HEK293 (cell line): ENCODE results near the gene ZFHX3.

Experiments
- CTCF ChIA-PET: fragments of 350-600 bp; formaldehyde crosslinking; extraction: SDS; loops from one replicate; lab custom pipeline; 2021; ENCODE audit warnings: antibody characterized with exemption; lab: Yijun Ruan, JAX
- POLR2A ChIA-PET: fragments of 300-600 bp; formaldehyde crosslinking; extraction: SDS; loops from one replicate; lab custom pipeline; 2020; ENCODE audit warnings: antibody characterized with exemption, inconsistent platforms; lab: Yijun Ruan, JAX
- H3K27ac ChIP-seq: fragments of 200-500 bp; sonication (Bioruptor generic); 2 replicates; pipeline ENCODE4 v1.5.1; 2014; ENCODE audit warnings: low read depth, low read length, control low read depth, inconsistent platforms; ENCODE audit errors: extremely low read depth
- H3K36me3 ChIP-seq, 2 experiments: fragments of 200-500 bp in 1 of 2; sonication (Bioruptor generic) in 1 of 2; 1 replicate in 1 of 2; 2 replicates in 1 of 2; pipeline ENCODE4 v1.5.1; 2014 to 2017; ENCODE audit warnings: inconsistent platforms in 2 of 2, low read length in 2 of 2; ENCODE audit not compliant: control insufficient read depth in 2 of 2, insufficient read depth in 1 of 2
- H3K4me1 ChIP-seq: fragments of 200-500 bp; sonication (Bioruptor generic); 2 replicates; pipeline ENCODE4 v1.5.1; 2014; ENCODE audit warnings: mild to moderate bottlenecking, low read length, inconsistent platforms; ENCODE audit not compliant: control insufficient read depth, insufficient read depth
- H3K4me3 ChIP-seq: 2 replicates; pipeline ENCODE4 v1.5.1; 2011; ENCODE audit warnings: low read depth, mild to moderate bottlenecking, control low read depth, low read length, moderate library complexity
- H3K9me3 ChIP-seq: fragments of 200-500 bp; sonication (Bioruptor generic); 2 replicates; pipeline ENCODE4 v1.5.1; 2014; ENCODE audit warnings: low read depth, low read length, inconsistent platforms; ENCODE audit not compliant: control insufficient read depth, insufficient read depth
- FEZF1 ChIP-seq: fragments of 450-650 bp; formaldehyde crosslinking; IDR thresholded peaks from 2 replicates; pipeline ENCODE4 v1.5.1; 2016; ENCODE audit warnings: missing biosample characterization, missing genetic modification characterization
- GFI1B ChIP-seq: fragments of 450-650 bp; formaldehyde crosslinking; IDR thresholded peaks from 2 replicates; pipeline ENCODE4 v1.5.1; 2016; ENCODE audit warnings: missing biosample characterization, missing genetic modification characterization
- GLIS2 ChIP-seq: fragments of 450-650 bp; formaldehyde crosslinking; IDR thresholded peaks from 2 replicates; pipeline ENCODE4 v1.5.1; 2016; ENCODE audit warnings: missing biosample characterization, missing genetic modification characterization
- OSR2 ChIP-seq: fragments of 450-650 bp; formaldehyde crosslinking; IDR thresholded peaks from 2 replicates; pipeline ENCODE4 v1.5.1; 2016; ENCODE audit warnings: missing biosample characterization, missing genetic modification characterization
- PRDM2 ChIP-seq: fragments of 450-650 bp; formaldehyde crosslinking; IDR thresholded peaks from 2 replicates; pipeline ENCODE4 v1.5.1; 2016; ENCODE audit warnings: missing biosample characterization, missing genetic modification characterization, borderline replicate concordance
- SALL2 ChIP-seq: fragments of 450-650 bp; formaldehyde crosslinking; IDR thresholded peaks from 2 replicates; pipeline ENCODE4 v1.5.0; 2017; ENCODE audit warnings: missing biosample characterization, mild to moderate bottlenecking, missing genetic modification characterization, borderline replicate concordance
- SCRT1 ChIP-seq: fragments of 450-650 bp; formaldehyde crosslinking; IDR thresholded peaks from 2 replicates; pipeline ENCODE4 v1.5.1; 2016; ENCODE audit warnings: missing biosample characterization, missing genetic modification characterization, borderline replicate concordance
- SP3 ChIP-seq: fragments of 450-650 bp; formaldehyde crosslinking; IDR thresholded peaks from 2 replicates; pipeline ENCODE4 v1.5.1; 2016; ENCODE audit warnings: missing biosample characterization, missing genetic modification characterization
- TCF7L2 ChIP-seq: IDR thresholded peaks from 2 replicates; pipeline ENCODE4 v1.6.1; 2011; ENCODE audit warnings: low read depth, mild to moderate bottlenecking, inconsistent platforms, low read length, moderate library complexity, borderline replicate concordance
- TRIM28 ChIP-seq: IDR thresholded peaks from 2 replicates; pipeline ENCODE4 v1.6.1; 2011; ENCODE audit warnings: low read length, control low read depth, borderline replicate concordance
- ZBTB7A ChIP-seq: fragments of 450-650 bp; formaldehyde crosslinking; IDR thresholded peaks from 2 replicates; pipeline ENCODE4 v1.5.1; 2016; ENCODE audit warnings: low read depth, missing biosample characterization, missing genetic modification characterization
- ZNF202 ChIP-seq: fragments of 450-650 bp; formaldehyde crosslinking; IDR thresholded peaks from 2 replicates; pipeline ENCODE4 v1.5.1; 2016; ENCODE audit warnings: missing biosample characterization, missing genetic modification characterization, borderline replicate concordance
- ZNF223 ChIP-seq: fragments of 450-650 bp; formaldehyde crosslinking; IDR thresholded peaks from 2 replicates; pipeline ENCODE4 v1.5.1; 2016; ENCODE audit warnings: missing biosample characterization, missing genetic modification characterization
- ZNF248 ChIP-seq: fragments of 450-650 bp; formaldehyde crosslinking; IDR thresholded peaks from 2 replicates; pipeline ENCODE4 v1.5.1; 2017; ENCODE audit warnings: missing biosample characterization, missing genetic modification characterization
- ZNF354C ChIP-seq: fragments of 450-650 bp; formaldehyde crosslinking; IDR thresholded peaks from 2 replicates; pipeline ENCODE4 v1.5.1; 2016; ENCODE audit warnings: missing biosample characterization, missing genetic modification characterization, low read depth, borderline replicate concordance
- ZNF433 ChIP-seq: fragments of 450-650 bp; formaldehyde crosslinking; IDR thresholded peaks from 2 replicates; pipeline ENCODE4 v1.5.1; 2016; ENCODE audit warnings: missing biosample characterization, missing genetic modification characterization, low read depth
- ZNF518A ChIP-seq: fragments of 450-650 bp; formaldehyde crosslinking; conservative IDR thresholded peaks from 2 replicates; pipeline ENCODE4 v1.5.1; 2016; ENCODE audit warnings: low read depth, missing biosample characterization, missing genetic modification characterization
- ZNF596 ChIP-seq: fragments of 450-650 bp; IDR thresholded peaks from 2 replicates; pipeline ENCODE4 v1.5.0; 2018; ENCODE audit warnings: missing biosample characterization, mild to moderate bottlenecking, missing genetic modification characterization, moderate library complexity
- ZNF624 ChIP-seq: fragments of 450-650 bp; formaldehyde crosslinking; IDR thresholded peaks from 2 replicates; pipeline ENCODE4 v1.5.1; 2017; ENCODE audit warnings: missing biosample characterization, missing genetic modification characterization
- ZNF654 ChIP-seq: fragments of 450-650 bp; formaldehyde crosslinking; IDR thresholded peaks from 2 replicates; pipeline ENCODE4 v1.5.1; 2016; ENCODE audit warnings: low read depth, missing biosample characterization, missing genetic modification characterization
- ZNF670 ChIP-seq: fragments of 450-650 bp; formaldehyde crosslinking; IDR thresholded peaks from 2 replicates; pipeline ENCODE4 v1.5.1; 2016; ENCODE audit warnings: missing biosample characterization, missing genetic modification characterization, low read depth
- ZNF704 ChIP-seq: fragments of 450-650 bp; formaldehyde crosslinking; IDR thresholded peaks from 2 replicates; pipeline ENCODE4 v1.5.1; 2016; ENCODE audit warnings: missing biosample characterization, missing genetic modification characterization
- ZNF830 ChIP-seq: fragments of 450-650 bp; IDR thresholded peaks from 2 replicates; pipeline ENCODE4 v1.5.0; 2018; ENCODE audit warnings: missing biosample characterization, missing genetic modification characterization, low read depth, mild to moderate bottlenecking, moderate library complexity

The ZFHX3 gene

DNA sequence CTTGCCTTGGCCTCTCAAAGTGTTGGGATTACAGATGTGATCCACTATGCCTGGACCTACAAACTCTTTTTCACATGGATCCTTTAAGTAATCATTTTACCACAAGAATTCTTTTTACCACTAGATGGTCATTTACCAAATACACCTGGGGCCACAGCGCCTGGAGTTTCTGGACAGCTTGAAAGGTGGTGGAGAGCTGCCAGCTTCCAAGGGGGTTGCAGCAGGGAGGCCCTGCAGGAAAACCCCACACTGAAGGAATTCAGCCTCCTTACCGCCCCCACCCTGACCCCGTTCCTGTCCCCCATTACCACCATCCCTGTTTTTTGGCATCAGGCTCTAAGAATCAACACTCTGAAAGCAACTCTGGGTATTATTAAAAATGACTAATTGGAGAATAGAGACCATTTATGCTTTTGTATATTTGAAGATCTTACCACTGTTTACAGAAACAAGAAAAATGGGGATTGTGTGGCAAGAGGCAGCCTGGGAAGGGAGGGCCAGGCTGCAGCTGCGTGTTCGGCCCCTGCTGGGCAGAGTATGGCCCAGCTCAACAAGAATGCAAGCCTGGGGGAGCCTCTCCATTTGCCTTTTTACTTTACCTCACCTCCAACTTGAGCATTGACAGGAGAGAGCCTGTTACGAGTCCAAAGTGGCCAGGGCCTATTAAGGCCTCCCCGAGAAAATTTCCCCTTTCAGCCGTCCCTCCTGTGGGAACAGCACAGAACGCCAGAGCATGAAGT, 209.9 kb downstream of the ZFHX3 start (continued):
- TF ChIP-seq ZNF354C (tag by site-specific recombination) (no peak), ZNF596 (tag by site-specific recombination) (no peak), GLIS2 (tag by site-specific recombination) (no peak)

- TF ChIP-seq ZNF704 (no peak), GFI1B (no peak), FEZF1 (tag by site-specific recombination) (no peak), ZNF654 (tag by site-specific recombination) (no peak), ZNF433 (tag by site-specific recombination) (no peak), SP3 (no peak), ZNF624 (tag by site-specific recombination) (no peak), ZNF518A (tag by site-specific recombination) (no peak), PRDM2 (no peak), ZNF202 (tag by site-specific recombination) (no peak), SALL2 (no peak), SCRT1 (tag by site-specific recombination) (no peak), ZNF670 (tag by site-specific recombination) (no peak), OSR2 (tag by site-specific recombination) (no peak), ZNF223 (no peak), ZNF248 (tag by site-specific recombination) (no peak), TRIM28 (no peak), ZBTB7A (no peak), TCF7L2 (no peak), ZNF830 (no peak)
- Histone ChIP-seq H3K4me3 (no peak overlapping the region), H3K9me3 (no peaks in the 10 kb centered on the region), H3K36me3 (no peaks in the 10 kb centered on the region), H3K4me1 (no peaks in the 10 kb centered on the region), H3K27ac (no peak overlapping the region)
- POLR2A ChIA-PET: interaction anchor here (0.7 kb wide), 1 partner anchor 655 kb away, joined by 5 read pairs; no protein-coding TSS in a partner anchor
- CTCF ChIA-PET: interaction anchor here (0.6 to 0.9 kb wide), 2 partner anchors 216 to 359 kb away, joined by 3 to 5 read pairs; no protein-coding TSS in a partner anchor
Measured at GRCh38 chr16:72836985-72837384, 210.9 kb downstream of the ZFHX3 start.
